Measurements from ENCODE around the gene ZNF195.
"Not testable (repeated sequence)": the region's sequence is repeated elsewhere in the genome, so short reads cannot be mapped to it uniquely, and the experiment has no call there.

Gene ZNF195

DNA sequence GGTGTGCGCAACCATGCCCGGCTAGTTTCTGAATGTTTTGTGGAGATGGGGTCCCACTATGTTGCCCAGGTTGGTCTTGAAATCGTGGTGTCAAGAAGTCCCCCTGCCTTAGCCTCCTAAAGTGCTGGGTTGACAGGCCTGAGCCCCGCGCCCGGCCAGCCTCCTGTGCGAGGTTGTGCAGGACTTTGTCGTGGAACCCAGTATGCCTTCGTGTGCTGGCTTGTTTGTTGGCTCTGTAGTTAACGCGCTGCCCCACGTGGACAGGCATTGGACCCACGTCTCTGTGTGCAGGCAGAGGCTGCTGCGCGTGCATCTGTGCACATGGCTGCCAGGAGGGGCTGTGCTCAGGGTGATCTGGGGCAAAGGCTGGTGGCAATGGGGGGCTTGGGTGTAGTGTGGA, 33.9 kb upstream of the ZNF195 start:
- no peak for DNase-seq (ENCODE audit: low read depth)
- in situ Hi-C loops (cut with HindIII; ENCODE audit: low sequenced_read_pairs): no loop called here
- H3K4me3 ChIP-seq (ENCODE audit: low read depth, low read length): no peak overlapping the region
- no peak for TF ChIP-seq CTCF (IDR thresholded peaks at IDR 0.05; ENCODE audit: low read depth, low read length, missing control alignments)

DNA sequence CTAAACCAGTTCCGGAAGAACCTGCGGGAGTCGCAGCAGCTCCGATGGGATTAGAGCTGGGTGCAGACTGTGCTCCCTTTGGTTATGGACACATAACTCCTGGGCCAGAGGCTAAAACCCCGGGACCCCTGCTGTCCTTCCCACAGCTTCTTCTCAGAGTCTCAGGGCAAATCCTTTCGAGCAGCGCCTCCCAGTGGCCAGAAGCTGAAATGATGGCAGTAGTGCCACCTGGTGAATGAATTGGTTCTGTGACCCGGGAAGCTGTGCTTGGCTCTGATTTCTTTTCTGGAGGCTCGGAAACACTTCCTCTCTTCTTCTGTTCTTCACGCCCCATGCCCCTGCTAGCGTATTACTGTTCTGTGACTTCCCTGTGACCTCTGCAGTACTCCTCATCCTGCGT, 29.8 kb upstream of the ZNF195 start:
- in situ Hi-C loops (cut with HindIII; ENCODE audit: low sequenced_read_pairs); H3K4me3 ChIP-seq (ENCODE audit: low read depth, low read length): not testable (repeated sequence)
- DNase-seq (ENCODE audit: low read depth): peak; percentile 12
- peak; percentile 67 for TF ChIP-seq CTCF (IDR thresholded peaks at IDR 0.05; ENCODE audit: low read depth, low read length, missing control alignments)

DNA sequence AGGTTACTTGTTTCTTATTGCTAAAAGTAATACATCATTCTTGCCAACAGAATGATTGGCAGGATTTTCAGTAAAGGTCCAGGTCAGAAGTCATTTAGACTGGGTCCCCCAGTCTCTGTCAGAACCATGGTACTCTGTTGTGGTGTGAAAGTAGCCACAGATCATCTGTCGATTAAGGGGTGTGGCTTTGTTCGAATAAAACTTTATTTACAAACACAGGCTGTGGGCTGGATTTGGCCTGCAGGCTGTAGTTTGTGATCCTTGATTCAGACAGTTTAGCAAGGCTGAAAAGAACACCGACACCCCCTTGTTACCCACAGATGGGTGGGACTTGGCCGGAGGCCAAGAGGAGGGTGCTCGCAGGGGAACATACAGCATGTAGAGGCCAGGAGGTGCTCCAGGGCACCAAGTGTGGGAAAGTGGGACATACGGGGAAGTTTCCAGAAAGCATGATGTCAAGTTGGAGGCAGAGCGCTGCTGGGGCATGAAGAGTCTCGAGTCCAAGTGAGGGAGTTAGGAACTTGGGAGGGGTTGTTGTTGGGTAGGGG, 29.2 kb upstream of the ZNF195 start:
- H3K4me3 ChIP-seq (ENCODE audit: low read depth, low read length); in situ Hi-C loops (cut with HindIII; ENCODE audit: low sequenced_read_pairs); DNase-seq (ENCODE audit: low read depth): not testable (repeated sequence)

DNA sequence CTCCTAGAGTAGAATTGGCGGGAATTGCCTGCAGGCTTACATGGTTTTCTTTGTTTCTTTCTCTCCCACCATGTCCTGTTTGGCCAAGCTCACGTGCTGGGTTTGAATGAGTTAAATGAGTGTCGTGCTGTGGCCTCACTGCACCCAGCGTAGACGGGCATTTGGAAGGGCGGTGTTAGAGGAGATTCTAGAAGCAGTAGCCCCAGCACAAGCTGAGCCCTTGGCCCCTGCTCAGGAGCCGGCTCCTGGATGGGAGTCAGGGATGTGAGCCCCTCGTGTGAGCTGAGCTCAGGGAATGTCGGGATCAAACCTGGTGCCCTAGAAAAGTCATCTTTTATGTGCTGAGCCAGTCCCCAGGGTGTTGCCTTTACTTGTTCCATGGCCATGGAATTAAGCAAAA, 28.0 kb upstream of the ZNF195 start:
- H3K4me3 ChIP-seq (ENCODE audit: low read depth, low read length); DNase-seq (ENCODE audit: low read depth); in situ Hi-C loops (cut with HindIII; ENCODE audit: low sequenced_read_pairs): not testable (repeated sequence)

- DNase-seq (ENCODE audit: low read depth); in situ Hi-C loops (cut with HindIII; ENCODE audit: low sequenced_read_pairs): not testable (repeated sequence)
These were observed 27.4 kb upstream of the ZNF195 start for GRCh38 chr11:3406223-3406875.

GRCh38 chr11:3404076-3404925, 25.4 kb upstream of the ZNF195 start:
- in situ Hi-C loops (cut with HindIII; ENCODE audit: low sequenced_read_pairs); DNase-seq (ENCODE audit: low read depth); H3K4me3 ChIP-seq (ENCODE audit: low read depth, low read length): not testable (repeated sequence)

More at GRCh38 chr11:3406223-3406875, 27.4 kb upstream of the ZNF195 start:
- not testable (repeated sequence) for H3K4me3 ChIP-seq (ENCODE audit: low read depth, low read length)

- in situ Hi-C loops (cut with HindIII; ENCODE audit: low sequenced_read_pairs); H3K4me3 ChIP-seq (ENCODE audit: low read depth, low read length): not testable (repeated sequence)
These were observed 23.9 kb upstream of the ZNF195 start for GRCh38 chr11:3402861-3403250.

GRCh38 chr11:3402181-3402860, 23.4 kb upstream of the ZNF195 start:
- H3K4me3 ChIP-seq (ENCODE audit: low read depth, low read length); DNase-seq (ENCODE audit: low read depth); in situ Hi-C loops (cut with HindIII; ENCODE audit: low sequenced_read_pairs): not testable (repeated sequence)

More at GRCh38 chr11:3402861-3403250, 23.9 kb upstream of the ZNF195 start:
- not testable (repeated sequence) for DNase-seq (ENCODE audit: low read depth)

GRCh38 chr11:3401052-3401451, 22.1 kb upstream of the ZNF195 start:
- H3K4me3 ChIP-seq (ENCODE audit: low read depth, low read length); in situ Hi-C loops (cut with HindIII; ENCODE audit: low sequenced_read_pairs); DNase-seq (ENCODE audit: low read depth): not testable (repeated sequence)

DNA sequence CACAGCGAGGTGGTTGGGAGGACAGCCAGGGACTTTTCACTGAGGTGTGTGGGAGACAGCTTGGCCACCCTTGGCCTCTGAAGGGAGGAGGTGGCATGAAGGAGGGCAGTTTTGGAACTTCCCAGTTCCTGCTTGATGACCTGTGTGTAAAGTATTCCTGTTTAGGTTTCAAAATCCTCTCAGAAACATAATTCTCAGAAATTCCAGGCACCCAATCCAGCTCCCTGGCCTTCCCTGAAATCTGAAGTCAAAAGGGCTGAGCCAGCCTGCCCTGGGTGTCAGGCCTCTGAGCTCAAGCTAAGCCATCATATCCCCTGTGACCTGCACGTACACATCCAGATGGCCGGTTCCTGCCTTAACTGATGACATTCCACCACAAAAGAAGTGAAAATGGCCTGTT, 19.6 kb upstream of the ZNF195 start:
- in situ Hi-C loops (cut with HindIII; ENCODE audit: low sequenced_read_pairs); H3K4me3 ChIP-seq (ENCODE audit: low read depth, low read length); DNase-seq (ENCODE audit: low read depth): not testable (repeated sequence)

DNA sequence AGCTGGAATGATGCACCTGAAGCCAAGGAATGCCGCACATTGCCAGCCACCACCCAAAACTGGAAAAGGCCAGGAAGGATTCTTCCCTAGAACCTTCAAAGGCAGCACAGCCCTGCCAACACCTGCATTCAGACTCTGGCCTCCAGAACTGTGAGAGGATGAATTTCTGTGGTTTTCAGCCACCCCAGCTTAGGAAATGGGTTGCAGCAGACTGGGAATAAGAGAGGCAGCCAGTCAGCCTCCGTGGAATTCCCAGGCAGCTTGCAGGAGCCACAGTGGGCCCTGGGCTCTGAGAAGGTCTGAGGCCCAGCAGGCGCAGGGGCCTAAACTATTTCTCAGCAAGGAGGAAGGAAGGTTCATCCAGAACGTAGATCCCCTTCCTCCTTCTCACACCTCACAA, 19.2 kb upstream of the ZNF195 start:
- H3K4me3 ChIP-seq (ENCODE audit: low read depth, low read length); in situ Hi-C loops (cut with HindIII; ENCODE audit: low sequenced_read_pairs); DNase-seq (ENCODE audit: low read depth): not testable (repeated sequence)

GRCh38 chr11:3397210-3397609, 18.3 kb upstream of the ZNF195 start:
- DNase-seq (ENCODE audit: low read depth); in situ Hi-C loops (cut with HindIII; ENCODE audit: low sequenced_read_pairs); H3K4me3 ChIP-seq (ENCODE audit: low read depth, low read length): not testable (repeated sequence)

GRCh38 chr11:3395468-3395867, 16.5 kb upstream of the ZNF195 start:
- in situ Hi-C loops (cut with HindIII; ENCODE audit: low sequenced_read_pairs); DNase-seq (ENCODE audit: low read depth); H3K4me3 ChIP-seq (ENCODE audit: low read depth, low read length): not testable (repeated sequence)

DNA sequence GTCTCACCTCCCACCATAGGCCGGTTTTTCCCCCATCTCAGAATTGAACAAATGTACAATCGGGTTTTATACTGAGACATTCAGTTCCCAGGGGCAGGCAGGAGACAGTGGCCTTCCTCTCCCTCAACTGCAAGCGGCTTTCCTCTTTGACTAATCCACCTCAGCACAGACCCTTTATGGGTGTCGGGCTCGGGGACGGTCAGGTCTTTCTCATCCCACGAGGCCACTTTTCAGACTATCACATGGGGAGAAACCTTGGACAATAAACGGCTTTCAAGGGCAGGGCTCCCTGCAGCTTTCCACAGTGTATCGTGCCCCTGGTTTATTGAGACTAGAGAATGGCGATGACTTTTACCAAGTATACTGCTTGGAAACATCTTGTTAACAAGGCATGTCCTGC, 16.0 kb upstream of the ZNF195 start:
- in situ Hi-C loops (cut with HindIII; ENCODE audit: low sequenced_read_pairs); DNase-seq (ENCODE audit: low read depth); H3K4me3 ChIP-seq (ENCODE audit: low read depth, low read length): not testable (repeated sequence)

GRCh38 chr11:3393450-3393849, 14.5 kb upstream of the ZNF195 start:
- H3K4me3 ChIP-seq (ENCODE audit: low read depth, low read length); in situ Hi-C loops (cut with HindIII; ENCODE audit: low sequenced_read_pairs): not testable (repeated sequence)

More at GRCh38 chr11:3393450-3393849, 14.5 kb upstream of the ZNF195 start:
- not testable (repeated sequence) for DNase-seq (ENCODE audit: low read depth)

Measured in astrocyte of the cerebellum (primary cell).